A172 (cell line): Measurements from ENCODE around the gene CBY2. TPM values are rescaled to one million over a fixed set of nuclear protein-coding genes. Genes with fewer than 3 reads are reported as not detected.

Source experiments
- DNase-seq: peaks from one replicate; pipeline ENCODE4 v3.0.0-alpha.2; 2015; ENCODE audit warnings: low spot score
- total RNA-seq: library from RNA; depleted of rRNA; stranded (reverse); fragments of >200 nt; shearing (Covaris generic); gene quantifications from 2 replicates; pipeline ENCODE4 v1.2.3, GENCODE V29; 2014

CBY2 gene
- total RNA-seq, 1 experiment from 2014 or later = not detected

- no peak for DNase-seq
Measured at GRCh38 chr13:45700971-45701900, 884 bp upstream of the CBY2 start.

GRCh38 chr13:45702869-45703391, 810 bp downstream of the CBY2 start:
- no peak for DNase-seq

DNA sequence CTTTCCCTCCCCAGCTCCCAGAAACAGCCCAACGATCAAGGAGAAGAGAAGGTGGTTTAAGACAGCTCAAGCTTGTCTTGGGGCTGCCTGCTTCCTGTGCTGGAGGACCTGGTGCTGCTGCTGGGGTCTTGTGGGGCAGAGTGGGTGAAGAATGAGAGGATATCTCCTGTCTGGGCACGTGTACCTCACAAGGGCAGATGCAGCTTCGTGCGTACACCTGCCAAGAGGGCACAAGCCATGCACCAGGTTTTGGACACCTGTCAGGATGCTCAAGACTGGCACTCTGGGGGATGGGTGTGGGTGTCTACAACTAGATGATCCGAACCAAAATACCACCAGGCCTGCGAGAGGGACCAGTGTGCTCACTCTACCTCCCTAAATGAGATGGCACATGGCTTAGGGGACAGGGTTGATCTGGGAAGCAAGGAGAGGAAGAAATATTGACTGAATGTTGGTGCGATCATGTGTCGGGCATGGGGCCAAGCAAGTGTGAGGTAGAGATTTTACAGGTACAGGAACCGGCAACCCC, 2.2 kb downstream of the CBY2 start:
- no peak for DNase-seq

DNA sequence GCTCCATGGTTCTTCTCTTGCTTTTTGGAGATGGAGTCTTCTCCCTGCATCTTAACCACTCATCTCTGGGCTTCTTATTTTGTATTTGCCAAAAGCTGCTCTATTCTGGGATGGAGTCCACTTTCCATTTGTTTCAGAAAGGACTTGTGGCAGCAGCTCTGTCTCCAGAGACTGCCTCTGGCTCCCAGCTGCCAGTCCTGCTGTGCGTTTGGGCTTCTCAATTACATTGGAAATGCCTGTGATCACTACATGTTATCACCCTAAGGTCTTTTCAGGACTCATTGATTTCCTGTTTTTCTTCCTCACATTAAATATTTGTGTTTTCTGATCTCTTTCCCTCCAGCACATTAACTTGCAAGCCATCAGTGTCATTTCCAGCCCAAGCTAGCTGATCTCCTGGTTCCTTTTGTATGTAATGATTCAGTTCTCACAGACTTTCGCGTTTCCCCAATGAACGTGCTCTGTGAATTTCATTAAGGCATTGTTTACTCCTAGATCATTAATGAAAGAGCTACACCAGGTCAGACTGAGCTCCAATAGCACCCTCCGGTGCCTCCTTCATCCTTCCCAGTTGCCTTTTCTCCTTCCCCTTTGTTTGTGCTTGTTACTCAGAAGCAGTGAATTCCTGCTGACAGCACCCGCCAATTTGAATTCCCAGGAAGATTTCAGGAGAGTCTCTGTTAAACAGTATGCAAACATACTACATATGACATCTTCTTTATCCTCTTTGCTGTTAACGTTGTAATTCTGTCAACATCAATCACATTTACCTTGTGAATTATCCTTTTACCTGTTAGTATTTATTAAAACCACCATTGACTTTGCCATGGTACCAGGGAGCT, 3.0 kb downstream of the CBY2 start:
- DNase-seq = no peak

DNA sequence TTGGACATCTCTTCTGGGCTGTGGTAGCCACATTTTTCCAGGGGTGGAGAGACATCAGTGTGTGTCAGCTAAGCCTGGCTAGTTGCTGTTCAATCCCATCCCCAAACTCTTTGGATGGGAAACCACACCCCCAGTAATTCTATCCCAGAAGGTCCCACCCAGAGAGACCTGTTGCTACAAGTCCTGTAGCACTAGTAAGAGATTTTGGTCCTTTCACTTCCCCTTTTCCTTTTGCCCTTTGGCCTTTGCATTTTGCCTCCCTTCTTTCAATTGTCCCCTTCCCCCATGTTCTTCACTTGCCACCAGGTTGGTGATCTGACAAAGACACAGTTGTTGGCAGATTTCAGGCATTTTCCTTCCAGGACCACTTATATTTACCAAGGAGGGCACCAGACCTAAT, 3.8 kb downstream of the CBY2 start:
- no peak for DNase-seq

- DNase-seq = no peak
Measured at GRCh38 chr13:45707516-45708100, 5.5 kb downstream of the CBY2 start.

GRCh38 chr13:45711951-45712350, 9.8 kb downstream of the CBY2 start:
- no peak for DNase-seq

DNA sequence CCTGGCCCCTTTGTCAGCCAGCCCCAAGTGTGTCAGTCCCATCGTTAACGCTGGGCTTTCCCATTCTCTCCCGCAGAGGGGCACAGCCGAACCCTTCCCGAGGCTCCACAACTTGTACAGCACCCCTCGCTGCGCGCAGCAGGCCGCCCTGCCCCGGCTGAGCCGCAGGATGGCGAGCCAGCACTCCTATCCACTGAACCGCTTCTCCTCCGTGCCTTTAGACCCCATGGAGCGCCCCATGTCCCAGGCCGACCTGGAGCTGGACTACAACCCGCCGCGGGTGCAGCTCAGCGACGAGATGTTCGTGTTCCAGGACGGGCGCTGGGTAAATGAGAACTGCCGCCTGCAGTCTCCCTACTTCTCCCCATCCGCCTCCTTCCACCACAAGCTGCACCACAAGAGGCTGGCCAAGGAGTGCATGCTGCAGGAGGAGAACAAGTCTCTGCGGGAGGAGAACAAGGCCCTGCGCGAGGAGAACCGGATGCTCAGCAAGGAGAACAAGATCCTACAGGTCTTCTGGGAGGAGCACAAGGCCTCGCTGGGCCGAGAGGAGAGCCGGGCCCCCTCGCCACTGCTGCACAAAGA, 11.1 kb downstream of the CBY2 start:
- no peak for DNase-seq

DNA sequence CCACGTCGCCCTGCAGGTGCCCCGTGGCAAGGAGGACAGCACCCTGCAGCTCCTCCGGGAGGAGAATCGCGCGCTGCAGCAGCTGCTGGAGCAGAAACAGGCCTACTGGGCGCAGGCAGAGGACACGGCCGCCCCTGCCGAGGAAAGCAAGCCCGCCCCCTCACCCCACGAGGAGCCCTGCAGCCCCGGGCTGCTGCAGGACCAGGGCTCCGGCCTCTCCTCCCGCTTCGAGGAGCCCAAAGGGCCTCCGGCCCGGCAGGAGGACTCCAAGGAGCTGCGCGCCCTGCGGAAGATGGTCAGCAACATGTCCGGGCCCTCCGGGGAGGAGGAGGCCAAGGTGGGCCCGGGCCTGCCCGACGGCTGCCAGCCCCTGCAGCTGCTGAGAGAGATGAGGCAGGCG, 11.6 kb downstream of the CBY2 start:
- DNase-seq = no peak

DNA sequence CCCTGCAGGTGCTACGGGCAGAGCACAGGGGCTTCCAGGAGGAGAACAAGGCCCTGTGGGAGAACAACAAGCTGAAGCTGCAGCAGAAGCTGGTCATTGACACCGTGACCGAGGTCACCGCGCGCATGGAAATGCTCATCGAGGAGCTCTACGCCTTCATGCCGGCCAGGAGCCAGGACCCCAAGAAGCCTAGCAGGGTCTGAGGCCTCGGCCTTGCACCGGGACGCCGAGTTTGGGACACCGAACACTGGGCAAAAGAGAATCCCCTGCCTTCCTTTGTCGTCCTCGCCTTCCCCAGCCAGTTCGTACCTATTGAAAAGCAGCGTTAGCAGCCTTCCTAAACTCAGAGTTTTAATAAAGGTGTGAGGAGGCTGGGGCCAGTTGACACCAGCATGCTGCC, 12.1 kb downstream of the CBY2 start:
- no peak for DNase-seq

GRCh38 chr13:45715351-45715750, 13.2 kb downstream of the CBY2 start:
- no peak for DNase-seq

- no peak for DNase-seq
Measured at GRCh38 chr13:45717349-45717748, 15.2 kb downstream of the CBY2 start.

- peak; percentile 2 for DNase-seq
Measured at GRCh38 chr13:45718063-45718462, 15.9 kb downstream of the CBY2 start.

DNA sequence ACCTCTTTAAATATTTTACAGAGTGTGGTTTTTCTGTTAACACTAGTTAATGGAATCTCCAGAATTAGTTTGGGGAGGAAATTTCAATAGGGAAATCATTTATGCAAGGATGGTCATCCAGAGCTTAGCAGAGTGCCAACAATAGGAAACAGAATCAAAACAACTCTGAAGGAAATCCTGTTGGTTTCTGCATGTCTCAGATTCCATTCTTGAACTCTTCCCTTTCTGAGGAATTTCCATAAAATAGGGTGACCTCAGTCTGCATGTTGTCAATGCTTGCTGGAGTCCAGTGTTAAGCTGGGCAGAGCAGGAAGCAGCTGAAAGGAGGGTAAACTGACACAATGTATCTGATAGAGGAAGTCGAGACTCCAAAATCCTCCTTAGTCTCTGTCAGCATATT, 16.9 kb downstream of the CBY2 start:
- DNase-seq = peak; percentile 2

GRCh38 chr13:45721203-45721731, 19.1 kb downstream of the CBY2 start:
- no peak for DNase-seq

GRCh38 chr13:45723798-45724197, 21.7 kb downstream of the CBY2 start:
- DNase-seq = no peak

DNA sequence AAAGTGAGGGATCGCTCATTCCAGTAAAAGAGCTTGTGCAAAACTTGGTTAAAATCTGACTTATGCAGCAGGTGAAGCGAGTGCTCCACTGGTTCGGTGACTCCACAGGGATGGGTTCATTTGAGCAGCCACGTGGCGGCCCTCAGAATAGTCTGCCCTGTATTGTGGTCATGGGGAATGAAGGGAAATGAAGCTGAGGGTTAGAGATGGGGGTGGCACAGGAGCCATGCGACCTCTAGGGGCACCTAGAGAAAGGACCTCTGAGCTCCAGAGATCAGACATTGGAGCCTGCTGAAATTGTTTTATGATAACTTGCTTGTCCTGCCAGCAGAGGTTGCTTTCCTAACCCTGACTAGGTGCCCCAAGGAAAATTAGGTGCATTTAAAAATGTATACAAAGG, 26.6 kb downstream of the CBY2 start:
- peak; percentile 20 for DNase-seq

GRCh38 chr13:45731455-45731854, 29.3 kb downstream of the CBY2 start:
- DNase-seq = no peak

- DNase-seq = no peak
Measured at GRCh38 chr13:45732916-45733315, 30.8 kb downstream of the CBY2 start.

DNA sequence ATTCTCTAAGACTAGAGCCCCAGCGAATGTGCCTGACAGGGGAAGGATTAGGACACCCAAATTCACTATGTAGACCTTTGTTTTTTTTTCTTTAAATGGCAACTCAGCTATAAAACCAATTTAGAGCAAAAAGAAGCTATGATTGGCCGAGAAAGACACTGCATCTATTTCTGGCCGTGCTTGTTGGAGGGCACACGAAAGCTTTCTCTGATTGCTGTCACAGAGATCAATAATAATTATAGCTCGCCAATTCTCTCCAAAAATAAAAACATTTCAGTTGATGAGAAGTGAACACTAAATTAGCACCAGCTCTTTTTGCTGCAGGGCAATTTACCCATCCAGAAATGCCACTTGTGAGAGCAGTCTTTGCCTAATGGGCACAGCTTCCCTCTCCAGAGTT, 31.2 kb downstream of the CBY2 start:
- no peak for DNase-seq

DNA sequence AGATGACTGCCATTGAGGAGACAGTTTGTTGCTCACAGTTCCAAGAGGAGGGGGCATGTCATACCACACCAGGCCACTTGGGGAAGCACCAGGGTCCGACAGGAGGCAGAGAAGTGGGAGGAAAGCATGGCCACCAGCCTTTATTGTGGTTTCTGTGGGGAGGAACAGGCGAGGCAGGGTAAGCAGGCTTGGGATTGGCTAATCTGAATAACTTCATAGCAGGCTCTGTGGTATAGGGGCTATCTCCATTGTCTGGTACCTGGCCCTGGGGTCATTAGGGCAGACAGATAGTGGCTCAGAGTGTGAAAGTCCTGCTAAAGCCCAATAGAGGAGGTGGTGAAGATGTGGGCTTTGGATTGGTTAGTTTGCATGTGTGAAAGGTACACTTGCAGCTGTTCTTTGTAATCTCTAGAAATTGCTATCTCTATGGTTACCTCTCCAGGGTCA, 35.5 kb downstream of the CBY2 start:
- no peak for DNase-seq
